Endothelial cell of umbilical vein (primary cell): ENCODE measurements around the gene PXK. TPM values are rescaled to one million over a fixed set of nuclear protein-coding genes. Genes with fewer than 3 reads are reported as not detected.

Experiments
- BruUV-seq: library from RNA; stranded (reverse); fragments of 400-500 nt; replicated peaks from 2 replicates; lab custom pipeline; 2021; lab: Mats Ljungman, UMichigan
- CTCF ChIA-PET: fragments of 300-600, 350-600 bp; sonication (Branson Sonifier 250); formaldehyde crosslinking; loops from one replicate; lab custom pipeline; 2021; ENCODE audit warnings: antibody characterized with exemption, inconsistent platforms; lab: Charles Lee
- POLR2A ChIA-PET: fragments of 300-600, 350-600 bp; sonication (Branson Sonifier 250); formaldehyde crosslinking; loops from one replicate; lab custom pipeline; 2021; ENCODE audit warnings: antibody characterized with exemption, inconsistent platforms; lab: Charles Lee
- DNase-seq: peaks from one replicate; pipeline ENCODE4 v3.0.0-alpha.2; 2011; ENCODE audit warnings: low read depth, low spot score
- FAIRE-seq: peaks from 2 replicates; lab custom pipeline; 2011; peaks lifted over from hg19 to GRCh38; lab: Jason Lieb, UNC
- H2AFZ ChIP-seq: 2 replicates; pipeline ENCODE4 v1.6.0; 2012; ENCODE audit warnings: low read depth, low read length, control low read depth, inconsistent platforms
- H3K27ac ChIP-seq: 2 replicates; pipeline ENCODE4 v1.5.1; 2011; ENCODE audit warnings: low read depth, mild to moderate bottlenecking, control low read depth, low read length, moderate library complexity; ENCODE audit not compliant: insufficient read depth
- H3K27me3 ChIP-seq, 2 experiments: 2 replicates each; pipeline versions ENCODE4 v1.6.0 to v1.6.1; 2011; ENCODE audit warnings: low read length in 2 of 2, mixed read lengths in 1 of 2; ENCODE audit not compliant: control insufficient read depth in 2 of 2, insufficient read depth in 2 of 2
- H3K36me3 ChIP-seq, 2 experiments: 2 replicates in 1 of 2; 3 replicates in 1 of 2; pipeline ENCODE4 v1.5.1; 2011; ENCODE audit warnings: low read length in 2 of 2, mild to moderate bottlenecking in 1 of 2, moderate library complexity in 1 of 2; ENCODE audit not compliant: control insufficient read depth in 2 of 2, insufficient read depth in 2 of 2; ENCODE audit errors: extremely low read depth in 1 of 2
- H3K4me1 ChIP-seq: 3 replicates; pipeline ENCODE4 v1.5.1; 2011; ENCODE audit warnings: mild to moderate bottlenecking, low read length; ENCODE audit not compliant: control insufficient read depth, insufficient read depth; ENCODE audit errors: extremely low read depth
- H3K4me2 ChIP-seq: 2 replicates; pipeline ENCODE4 v1.6.1; 2011; ENCODE audit warnings: low read length, control low read depth, mixed read lengths; ENCODE audit not compliant: insufficient read depth
- H3K4me3 ChIP-seq, 3 experiments: fragments of 200-600 bp in 1 of 3; sonication (generic), shearing (Covaris generic) in 1 of 3; replicated peaks in 1 of 3; 2 replicates each; pipeline ENCODE4 v1.5.1; 2011 to 2016; ENCODE audit warnings: control low read depth in 3 of 3, low read length in 3 of 3, mild to moderate bottlenecking in 2 of 3, inconsistent platforms in 1 of 3, low read depth in 1 of 3, moderate library complexity in 1 of 3; ENCODE audit not compliant: insufficient read depth in 1 of 3
- H3K79me2 ChIP-seq: 2 replicates; pipeline ENCODE4 v1.6.0; 2012; ENCODE audit warnings: low read length, inconsistent platforms; ENCODE audit not compliant: control insufficient read depth, insufficient read depth
- H3K9ac ChIP-seq: replicated peaks from 2 replicates; pipeline ENCODE3; 2011; ENCODE audit warnings: low read length, control low read depth; ENCODE audit not compliant: insufficient read depth; ENCODE audit errors: extremely low read depth
- H3K9me1 ChIP-seq: replicated peaks from 3 replicates; pipeline ENCODE4 v1.6.0; 2011; ENCODE audit warnings: mild to moderate bottlenecking, low read length; ENCODE audit not compliant: control insufficient read depth, insufficient read depth; ENCODE audit errors: extremely low read depth
- H3K9me3 ChIP-seq: replicated peaks from 2 replicates; pipeline ENCODE4 v1.5.1; 2012; ENCODE audit warnings: low read length, inconsistent platforms; ENCODE audit not compliant: control insufficient read depth, insufficient read depth
- H4K20me1 ChIP-seq: replicated peaks from 2 replicates; pipeline ENCODE3; 2011; ENCODE audit warnings: mild to moderate bottlenecking, low read length; ENCODE audit not compliant: control insufficient read depth, insufficient read depth; ENCODE audit errors: extremely low read depth
- EZH2 ChIP-seq: IDR thresholded peaks from 2 replicates; pipeline ENCODE4 v1.6.1; 2012; ENCODE audit warnings: borderline replicate concordance, low read depth, mild to moderate bottlenecking, moderate library complexity, low read length, inconsistent platforms; ENCODE audit not compliant: severe bottlenecking
- FOS ChIP-seq: IDR thresholded peaks from 2 replicates; pipeline ENCODE4 v1.6.1; 2011; ENCODE audit warnings: mild to moderate bottlenecking, low read length, moderate library complexity, borderline replicate concordance; ENCODE audit not compliant: insufficient read depth
- GATA2 ChIP-seq: IDR thresholded peaks from 2 replicates; pipeline ENCODE4 v1.7.0; 2011; ENCODE audit warnings: low read depth, mild to moderate bottlenecking, moderate library complexity, mixed read lengths, low read length; ENCODE audit not compliant: insufficient read length, insufficient read depth
- JUN ChIP-seq: IDR thresholded peaks from 2 replicates; pipeline ENCODE4 v1.6.1; 2011; ENCODE audit warnings: borderline replicate concordance, low read depth; ENCODE audit not compliant: insufficient read length, insufficient read depth
- MYC ChIP-seq: IDR thresholded peaks from one replicate; pipeline ENCODE4 v1.6.1; 2011; ENCODE audit warnings: mild to moderate bottlenecking, low read depth, low read length
- POLR2A ChIP-seq: IDR thresholded peaks from 2 replicates; pipeline ENCODE4 v1.6.1; 2012; ENCODE audit warnings: low read depth, mild to moderate bottlenecking, control low read depth, low read length
- POLR2AphosphoS5 ChIP-seq: IDR thresholded peaks from 2 replicates; pipeline ENCODE4 v1.6.1; 2012; ENCODE audit warnings: low read depth, mild to moderate bottlenecking, control low read depth, low read length, moderate library complexity; ENCODE audit not compliant: insufficient read depth
- dilution Hi-C: fragments of 300-500 bp; cut with MboI; formaldehyde crosslinking; loops from one replicate; pipeline ENCODE4 v1.15.0; 2019; ENCODE audit warnings: low sequenced_read_pairs; ENCODE audit not compliant: extremely low pct_ligation_motif_present
- intact Hi-C: fragments of 100-400 bp; cut with micrococcal nuclease; formaldehyde crosslinking; loops from one replicate; pipeline ENCODE4 v1.10.0; 2022
- polyA plus RNA-seq, 4 experiments: library from polyadenylated mRNA; depleted of rRNA in 3 of 4; stranded (reverse) in 3 of 4; unstranded in 1 of 4; fragments of >200 nt; gene quantifications; 2 replicates each; pipeline versions ENCODE4 v1.2.1 to v1.2.3, GENCODE V29; 2011 to 2012; ENCODE audit warnings: missing spikeins in 1 of 4
- total RNA-seq: library from RNA; stranded (reverse); gene quantifications from 2 replicates; pipeline ENCODE4 v1.2.3, GENCODE V29; 2021
- TF ChIP-seq, protein P1 (sequence below), 2 donors: IDR thresholded peaks; 1 replicate in 1 of 2; 2 replicates in 1 of 2; pipeline ENCODE4 v1.5.1; 2011; ENCODE audit warnings: low read length in 2 of 2, mild to moderate bottlenecking in 2 of 2, moderate library complexity in 2 of 2, control low read depth in 1 of 2, inconsistent platforms in 1 of 2, low read depth in 1 of 2; ENCODE audit not compliant: insufficient read depth in 1 of 2; ENCODE audit errors: extremely low read depth in 1 of 2
- TF ChIP-seq, protein P2 (sequence below): IDR thresholded peaks from 2 replicates; pipeline ENCODE4 v1.6.1; 2011; ENCODE audit not compliant: insufficient read depth, insufficient read length

PXK gene
- total and polyA plus RNA-seq, 2 donors (not counting 3 experiments of a cell fraction or from before 2014, with no cell fraction given) = 11.3 to 14.6 TPM

GRCh38 chr3:58387650-58388546 is 55.2 kb downstream of the PXK start:
- H3K36me3 ChIP-seq = no peaks in the 10 kb centered on the region
- H3K4me3 ChIP-seq = no peak overlapping the region
- peak overlapping the region; percentile 54 for H3K27ac ChIP-seq
- no TSS peak for BruUV-seq
- TF ChIP-seq JUN (no peak), GATA2 (no peak), POLR2AphosphoS5 (no peak), MYC (no peak), EZH2 (no peak), FOS (no peak), POLR2A (no peak)
- TF ChIP-seq, protein P1, sequence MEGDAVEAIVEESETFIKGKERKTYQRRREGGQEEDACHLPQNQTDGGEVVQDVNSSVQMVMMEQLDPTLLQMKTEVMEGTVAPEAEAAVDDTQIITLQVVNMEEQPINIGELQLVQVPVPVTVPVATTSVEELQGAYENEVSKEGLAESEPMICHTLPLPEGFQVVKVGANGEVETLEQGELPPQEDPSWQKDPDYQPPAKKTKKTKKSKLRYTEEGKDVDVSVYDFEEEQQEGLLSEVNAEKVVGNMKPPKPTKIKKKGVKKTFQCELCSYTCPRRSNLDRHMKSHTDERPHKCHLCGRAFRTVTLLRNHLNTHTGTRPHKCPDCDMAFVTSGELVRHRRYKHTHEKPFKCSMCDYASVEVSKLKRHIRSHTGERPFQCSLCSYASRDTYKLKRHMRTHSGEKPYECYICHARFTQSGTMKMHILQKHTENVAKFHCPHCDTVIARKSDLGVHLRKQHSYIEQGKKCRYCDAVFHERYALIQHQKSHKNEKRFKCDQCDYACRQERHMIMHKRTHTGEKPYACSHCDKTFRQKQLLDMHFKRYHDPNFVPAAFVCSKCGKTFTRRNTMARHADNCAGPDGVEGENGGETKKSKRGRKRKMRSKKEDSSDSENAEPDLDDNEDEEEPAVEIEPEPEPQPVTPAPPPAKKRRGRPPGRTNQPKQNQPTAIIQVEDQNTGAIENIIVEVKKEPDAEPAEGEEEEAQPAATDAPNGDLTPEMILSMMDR (IDR thresholded peaks at IDR 0.05; ENCODE audit: extremely low read depth in 1 of 2, insufficient read depth in 1 of 2, low read depth in 1 of 2, low read length in 2 of 2) = no peak
- TF ChIP-seq, protein P2, sequence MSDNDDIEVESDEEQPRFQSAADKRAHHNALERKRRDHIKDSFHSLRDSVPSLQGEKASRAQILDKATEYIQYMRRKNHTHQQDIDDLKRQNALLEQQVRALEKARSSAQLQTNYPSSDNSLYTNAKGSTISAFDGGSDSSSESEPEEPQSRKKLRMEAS = no peak
- H3K9ac ChIP-seq = no peak overlapping the region
- H3K79me2 ChIP-seq = no peaks in the 10 kb centered on the region
- intact Hi-C loops (loop anchor here (1.0 to 2.0 kb wide), 2 partner anchors 55 to 144 kb away; partner anchors contain the start of gene PXK), dilution Hi-C loops (no loop called here)
- H3K4me1 ChIP-seq = peaks cover 40% of the 10 kb centered on the region
- H3K4me2 ChIP-seq = peak overlapping the region; percentile 71
- FAIRE-seq = peak; percentile 60
- no peaks in the 10 kb centered on the region for H3K27me3 ChIP-seq
- peak; percentile 36 for DNase-seq
- no peak overlapping the region for H2AFZ ChIP-seq
- POLR2A ChIA-PET = no interaction called here
- no peaks in the 10 kb centered on the region for H3K9me1 ChIP-seq
- no peaks in the 10 kb centered on the region for H3K9me3 ChIP-seq
- CTCF ChIA-PET = interaction anchor here (1.0 to 2.0 kb wide), 6 partner anchors 14 to 82 kb away, joined by 3 to 11 read pairs (median 4); partner anchors contain the start of genes HTD2 and RPP14
- no peaks in the 10 kb centered on the region for H4K20me1 ChIP-seq
